ENCODE measurements around the gene FSTL5. TPM values are rescaled to one million over a fixed set of nuclear protein-coding genes. Genes with fewer than 3 reads are reported as not detected.

FSTL5 gene
- total RNA-seq, 1 donor from 2014 or later: 0.08 TPM

DNA sequence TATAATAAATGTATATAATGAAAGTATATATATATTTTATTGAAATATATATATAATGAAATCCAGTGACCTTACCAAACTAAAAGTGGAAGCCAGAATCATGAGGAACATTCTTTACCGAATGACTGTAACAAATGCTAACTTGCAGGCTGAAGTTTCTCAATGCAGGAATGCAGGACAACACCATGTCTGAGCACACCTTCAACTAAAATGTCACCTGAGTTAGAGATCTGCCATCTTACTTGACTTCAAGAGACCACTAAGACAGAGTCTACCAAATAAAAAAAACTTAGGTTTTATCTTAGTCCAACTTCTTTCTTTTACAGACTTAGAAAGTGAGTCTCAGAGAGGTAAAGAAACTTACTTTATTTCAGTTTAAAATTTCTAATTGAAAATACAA, 176.2 kb downstream of the FSTL5 start:
- no peak overlapping the region for H3K27ac Mint-ChIP-seq (ENCODE audit: unreplicated experiment)
- no peaks in the 10 kb centered on the region for H3K36me3 Mint-ChIP-seq (ENCODE audit: low read depth, unreplicated experiment)
- TF ChIP-seq, protein P1, sequence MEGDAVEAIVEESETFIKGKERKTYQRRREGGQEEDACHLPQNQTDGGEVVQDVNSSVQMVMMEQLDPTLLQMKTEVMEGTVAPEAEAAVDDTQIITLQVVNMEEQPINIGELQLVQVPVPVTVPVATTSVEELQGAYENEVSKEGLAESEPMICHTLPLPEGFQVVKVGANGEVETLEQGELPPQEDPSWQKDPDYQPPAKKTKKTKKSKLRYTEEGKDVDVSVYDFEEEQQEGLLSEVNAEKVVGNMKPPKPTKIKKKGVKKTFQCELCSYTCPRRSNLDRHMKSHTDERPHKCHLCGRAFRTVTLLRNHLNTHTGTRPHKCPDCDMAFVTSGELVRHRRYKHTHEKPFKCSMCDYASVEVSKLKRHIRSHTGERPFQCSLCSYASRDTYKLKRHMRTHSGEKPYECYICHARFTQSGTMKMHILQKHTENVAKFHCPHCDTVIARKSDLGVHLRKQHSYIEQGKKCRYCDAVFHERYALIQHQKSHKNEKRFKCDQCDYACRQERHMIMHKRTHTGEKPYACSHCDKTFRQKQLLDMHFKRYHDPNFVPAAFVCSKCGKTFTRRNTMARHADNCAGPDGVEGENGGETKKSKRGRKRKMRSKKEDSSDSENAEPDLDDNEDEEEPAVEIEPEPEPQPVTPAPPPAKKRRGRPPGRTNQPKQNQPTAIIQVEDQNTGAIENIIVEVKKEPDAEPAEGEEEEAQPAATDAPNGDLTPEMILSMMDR (IDR thresholded peaks at IDR 0.05; ENCODE audit: unreplicated experiment): no peak
- H3K9me3 Mint-ChIP-seq (ENCODE audit: unreplicated experiment): no peaks in the 10 kb centered on the region
- DNase-seq (ENCODE audit: low spot score): no peak
- no peaks in the 10 kb centered on the region for H3K27me3 Mint-ChIP-seq (ENCODE audit: unreplicated experiment)
- peaks cover 10% of the 10 kb centered on the region for H3K4me1 Mint-ChIP-seq (ENCODE audit: unreplicated experiment)
- H3K4me3 Mint-ChIP-seq (ENCODE audit: unreplicated experiment): no peak overlapping the region

DNA sequence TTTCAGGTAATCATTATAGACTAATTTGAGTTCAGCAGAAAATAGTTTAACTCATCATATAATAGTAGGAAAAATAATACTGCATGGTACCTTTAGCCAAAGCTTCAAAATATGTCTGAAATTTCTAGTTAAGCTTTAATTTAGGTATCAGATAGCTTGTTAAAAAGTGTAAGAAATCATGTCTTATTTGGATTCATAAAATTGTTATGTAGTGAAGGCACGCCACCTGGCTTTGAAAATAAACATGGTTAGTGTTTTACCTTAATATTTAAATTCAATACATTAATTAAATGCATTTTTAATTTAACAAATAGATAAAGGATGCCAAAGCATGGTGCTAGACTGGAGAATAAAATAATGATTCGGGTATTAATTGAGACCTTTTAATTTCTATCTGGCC, 211.4 kb downstream of the FSTL5 start:
- Mint-ChIP-seq H3K4me1 (ENCODE audit: unreplicated experiment) (peaks cover 3% of the 10 kb centered on the region), H3K27ac (ENCODE audit: unreplicated experiment) (no peak overlapping the region), H3K4me3 (ENCODE audit: unreplicated experiment) (no peak overlapping the region), H3K9me3 (ENCODE audit: unreplicated experiment) (no peaks in the 10 kb centered on the region), H3K27me3 (ENCODE audit: unreplicated experiment) (peaks cover 3% of the 10 kb centered on the region), H3K36me3 (ENCODE audit: low read depth, unreplicated experiment) (no peaks in the 10 kb centered on the region)
- DNase-seq (ENCODE audit: low spot score): no peak
- TF ChIP-seq, protein P1 (IDR thresholded peaks at IDR 0.05; ENCODE audit: unreplicated experiment): no peak

- TF ChIP-seq, protein P1 (IDR thresholded peaks at IDR 0.05; ENCODE audit: unreplicated experiment): no peak
- Mint-ChIP-seq H3K4me3 (ENCODE audit: unreplicated experiment) (no peak overlapping the region), H3K27ac (ENCODE audit: unreplicated experiment) (no peak overlapping the region), H3K36me3 (ENCODE audit: low read depth, unreplicated experiment) (no peaks in the 10 kb centered on the region), H3K4me1 (ENCODE audit: unreplicated experiment) (peaks cover 3% of the 10 kb centered on the region), H3K27me3 (ENCODE audit: unreplicated experiment) (peaks cover 3% of the 10 kb centered on the region), H3K9me3 (ENCODE audit: unreplicated experiment) (no peaks in the 10 kb centered on the region)
- DNase-seq (ENCODE audit: low spot score): no peak
Measured at GRCh38 chr4:161949946-161950725, 213.7 kb downstream of the FSTL5 start.

GRCh38 chr4:161948026-161948770, 215.6 kb downstream of the FSTL5 start:
- TF ChIP-seq, protein P1 (IDR thresholded peaks at IDR 0.05; ENCODE audit: unreplicated experiment): no peak
- Mint-ChIP-seq H3K27me3 (ENCODE audit: unreplicated experiment) (peaks cover 3% of the 10 kb centered on the region), H3K36me3 (ENCODE audit: low read depth, unreplicated experiment) (no peaks in the 10 kb centered on the region), H3K4me3 (ENCODE audit: unreplicated experiment) (no peak overlapping the region), H3K4me1 (ENCODE audit: unreplicated experiment) (peaks cover 3% of the 10 kb centered on the region), H3K27ac (ENCODE audit: unreplicated experiment) (no peak overlapping the region), H3K9me3 (ENCODE audit: unreplicated experiment) (no peaks in the 10 kb centered on the region)
- DNase-seq (ENCODE audit: low spot score): no peak

GRCh38 chr4:161937596-161937995, 226.2 kb downstream of the FSTL5 start:
- no peaks in the 10 kb centered on the region for H3K4me1 Mint-ChIP-seq (ENCODE audit: unreplicated experiment)
- no peaks in the 10 kb centered on the region for H3K27me3 Mint-ChIP-seq (ENCODE audit: unreplicated experiment)
- no peak overlapping the region for H3K27ac Mint-ChIP-seq (ENCODE audit: unreplicated experiment)
- H3K4me3 Mint-ChIP-seq (ENCODE audit: unreplicated experiment): no peak overlapping the region
- no peaks in the 10 kb centered on the region for H3K9me3 Mint-ChIP-seq (ENCODE audit: unreplicated experiment)
- TF ChIP-seq, protein P1 (IDR thresholded peaks at IDR 0.05; ENCODE audit: unreplicated experiment): no peak
- DNase-seq (ENCODE audit: low spot score): no peak
- H3K36me3 Mint-ChIP-seq (ENCODE audit: low read depth, unreplicated experiment): no peaks in the 10 kb centered on the region
